ENCODE measurements around the gene STARD13. TPM values are rescaled to one million over a fixed set of nuclear protein-coding genes. Genes with fewer than 3 reads are reported as not detected.

The STARD13 gene
- total RNA-seq, 1 donor from 2014 or later: 2.3 TPM

GRCh38 chr13:33218426-33218825, 67.1 kb downstream of the STARD13 start:
- ATAC-seq: peak; percentile 63

- ATAC-seq: peak; percentile 60
These were observed 67.5 kb downstream of the STARD13 start for GRCh38 chr13:33218020-33218419.

GRCh38 chr13:33217256-33217655, 68.3 kb downstream of the STARD13 start:
- peak; percentile 56 for ATAC-seq

GRCh38 chr13:33213797-33214196, 71.8 kb downstream of the STARD13 start:
- ATAC-seq: peak; percentile 46

- peak; percentile 75 for ATAC-seq
These were observed 72.4 kb downstream of the STARD13 start for GRCh38 chr13:33213024-33213768.

- no peak for ATAC-seq
These were observed 73.2 kb downstream of the STARD13 start for GRCh38 chr13:33212396-33212795.

- no peak for ATAC-seq
These were observed 75.5 kb downstream of the STARD13 start for GRCh38 chr13:33210090-33210489.

- peak; percentile 72 for ATAC-seq
These were observed 77.0 kb downstream of the STARD13 start for GRCh38 chr13:33208290-33209220.

GRCh38 chr13:33207615-33207961, 78.0 kb downstream of the STARD13 start:
- ATAC-seq: peak; percentile 76

- no peak for ATAC-seq
These were observed 78.5 kb downstream of the STARD13 start for GRCh38 chr13:33206945-33207614.

GRCh38 chr13:33206425-33206824, 79.1 kb downstream of the STARD13 start:
- ATAC-seq: no peak

GRCh38 chr13:33205804-33206221, 79.7 kb downstream of the STARD13 start:
- no peak for ATAC-seq

GRCh38 chr13:33205224-33205623, 80.3 kb downstream of the STARD13 start:
- no peak for ATAC-seq

- no peak for ATAC-seq
These were observed 81.2 kb downstream of the STARD13 start for GRCh38 chr13:33204130-33204927.

GRCh38 chr13:33202644-33203169, 82.8 kb downstream of the STARD13 start:
- no peak for ATAC-seq

- ATAC-seq: no peak
These were observed 83.9 kb downstream of the STARD13 start for GRCh38 chr13:33201659-33202058.

GRCh38 chr13:33199289-33199850, 86.2 kb downstream of the STARD13 start:
- no peak for ATAC-seq

- ATAC-seq: no peak
These were observed 88.0 kb downstream of the STARD13 start for GRCh38 chr13:33197541-33197971.

- no peak for ATAC-seq
These were observed 88.8 kb downstream of the STARD13 start for GRCh38 chr13:33196767-33197166.

GRCh38 chr13:33195693-33196464, 89.7 kb downstream of the STARD13 start:
- no peak for ATAC-seq
